ENCODE measurements around the gene ANKRD10. TPM values are rescaled to one million over a fixed set of nuclear protein-coding genes. Genes with fewer than 3 reads are reported as not detected.

The ANKRD10 gene
- total and polyA plus RNA-seq, 10 of the 15 experiments (the other 5 are each of a cell fraction or from before 2014, with no cell fraction given) = 47.1 to 199 (median 97.2) TPM

DNA sequence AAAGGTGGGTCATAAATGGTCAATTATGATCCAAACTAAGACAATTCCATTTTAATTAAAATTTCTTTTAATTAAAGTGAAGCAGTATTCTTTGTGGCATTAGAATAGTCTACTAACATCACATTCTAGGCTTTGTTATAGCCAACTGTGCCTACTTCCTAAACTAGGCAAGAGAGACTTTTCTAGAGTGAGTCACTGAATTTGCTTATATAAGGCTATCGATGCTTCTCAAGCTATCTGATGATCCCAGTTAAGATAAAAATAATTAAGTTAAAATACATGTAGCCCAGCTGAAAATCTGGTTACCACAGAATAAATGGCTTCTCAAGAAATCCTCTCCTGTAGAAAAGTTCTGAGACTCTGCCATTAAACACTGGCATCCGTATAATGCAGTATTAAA lies 12.5 kb downstream of the ANKRD10 start:
- POLR2A ChIA-PET = interaction anchor here (1.1 to 2.4 kb wide), 2 partner anchors 11 to 13 kb away, joined by 3 to 10 read pairs; partner anchors contain the start of gene ANKRD10
- CTCF ChIA-PET = no interaction called here
- WGBS (ENCODE audit: insufficient coverage, insufficient replicate concordance, low lambda C conversion rate, missing lambda C conversion rate) = 95% methylated on average over 2 of the region's 2 CpGs
- Histone ChIP-seq H3K9ac (ENCODE audit: control insufficient read depth, insufficient read depth, low read length) (no peak overlapping the region), H3K27ac (ENCODE audit: control insufficient read depth, insufficient read depth) (no peak overlapping the region), H2AFZ (ENCODE audit: control insufficient read depth, low read depth, low read length) (no peak overlapping the region), H3K79me2 (ENCODE audit: control insufficient read depth, insufficient read depth, low read length) (peaks cover 27% of the 10 kb centered on the region), H3K36me3 (ENCODE audit: control insufficient read depth in 2 of 2, insufficient read depth in 2 of 2, low read length in 1 of 2) (peaks cover 2 to 47% of the 10 kb centered on the region in 2 experiments), H3K27me3 (replicated peaks in 1 of 2; ENCODE audit: control insufficient read depth in 2 of 2, insufficient read depth in 2 of 2, low read length in 1 of 2) (no peaks in the 10 kb centered on the region), H3K9me3 (replicated peaks; ENCODE audit: control insufficient read depth, insufficient read depth, low read length) (no peaks in the 10 kb centered on the region), H4K20me1 (ENCODE audit: control insufficient read depth, insufficient read depth) (no peaks in the 10 kb centered on the region), H3K4me1 (ENCODE audit: control insufficient read depth, insufficient read depth, low read length) (no peaks in the 10 kb centered on the region), H3K4me2 (ENCODE audit: control insufficient read depth, insufficient read depth) (no peak overlapping the region), H3K4me3 (no peak overlapping the region)
- RAD21 ChIA-PET (ENCODE audit: unreplicated experiment) = no interaction called here
- ATAC-seq (no peak), DNase-seq (ENCODE audit: low read depth, low spot score) (no peak), FAIRE-seq (no peak)
- SMC1A ChIA-PET (ENCODE audit: uncharacterized antibody, unreplicated experiment) = interaction anchor here (1.2 to 4.9 kb wide), 2 partner anchors 11 to 20 kb away, joined by 4 to 28 read pairs; partner anchors contain the start of gene ANKRD10
- intact Hi-C loops (cut with micrococcal nuclease; ENCODE audit: unreplicated experiment) (no loop called here), in situ Hi-C loops (cut with MboI) (no loop called here)
- no TSS peak for BruUV-seq (replicated peaks)
- TF ChIP-seq CBX5 (IDR thresholded peaks at IDR 0.05; ENCODE audit: low read depth) = no peak
- no peak for TF ChIP-seq TARDBP (IDR thresholded peaks at IDR 0.05; ENCODE audit: borderline replicate concordance)
- no peak for TF ChIP-seq RAD51 (IDR thresholded peaks at IDR 0.05)
- no peak for TF ChIP-seq NFIC (IDR thresholded peaks at IDR 0.05; ENCODE audit: low read depth, low read length)
- TF ChIP-seq RFX5 (IDR thresholded peaks at IDR 0.05; ENCODE audit: low read depth, low read length) = no peak

DNA sequence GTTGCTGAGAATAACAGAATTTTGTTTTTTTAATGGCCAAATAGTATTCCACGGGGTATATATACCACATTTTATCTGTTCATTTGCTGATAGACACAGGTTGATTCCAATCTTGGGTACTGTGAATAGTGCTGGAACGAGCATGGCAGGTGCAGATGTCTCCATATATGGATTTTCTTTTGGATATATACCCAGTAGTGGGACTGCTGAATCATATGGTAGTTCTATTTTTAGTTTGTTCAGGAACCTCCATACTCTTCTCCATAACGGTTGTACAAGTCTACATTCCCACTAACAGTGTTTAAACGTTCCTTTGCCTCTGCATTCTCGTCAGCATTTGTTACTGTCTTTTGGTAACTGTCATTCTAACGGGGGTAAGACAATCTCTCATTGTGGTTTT lies 17.3 kb downstream of the ANKRD10 start:
- no peaks in the 10 kb centered on the region for H4K20me1 ChIP-seq (ENCODE audit: control insufficient read depth, insufficient read depth)
- ChIA-PET POLR2A (no interaction called here), SMC1A (ENCODE audit: uncharacterized antibody, unreplicated experiment) (interaction anchor here (1.0 kb wide), 2 partner anchors 10 to 12 kb away, joined by 3 read pairs; no protein-coding TSS in a partner anchor), RAD21 (ENCODE audit: unreplicated experiment) (no interaction called here), CTCF (no interaction called here)
- H3K27ac ChIP-seq (ENCODE audit: control insufficient read depth, insufficient read depth) = no peak overlapping the region
- FAIRE-seq (no peak), ATAC-seq (no peak), DNase-seq (ENCODE audit: low read depth, low spot score) (no peak)
- TSS peak; percentile 12 for BruUV-seq (replicated peaks)
- no peaks in the 10 kb centered on the region for H3K27me3 ChIP-seq (replicated peaks in 1 of 2; ENCODE audit: control insufficient read depth in 2 of 2, insufficient read depth in 2 of 2, low read length in 1 of 2)
- no peak overlapping the region for H2AFZ ChIP-seq (ENCODE audit: control insufficient read depth, low read depth, low read length)
- no peak overlapping the region for H3K4me3 ChIP-seq
- H3K9ac ChIP-seq (ENCODE audit: control insufficient read depth, insufficient read depth, low read length) = no peak overlapping the region
- no peak overlapping the region for H3K4me2 ChIP-seq (ENCODE audit: control insufficient read depth, insufficient read depth)
- H3K79me2 ChIP-seq (ENCODE audit: control insufficient read depth, insufficient read depth, low read length) = peaks cover under 1% of the 10 kb centered on the region; the same call in 1 of the 2 replicates
- H3K9me3 ChIP-seq (replicated peaks; ENCODE audit: control insufficient read depth, insufficient read depth, low read length) = no peaks in the 10 kb centered on the region
- WGBS (ENCODE audit: insufficient coverage, insufficient replicate concordance, low lambda C conversion rate, missing lambda C conversion rate) = 80% methylated on average over 6 of the region's 6 CpGs
- no peak for TF ChIP-seq MTA2 (IDR thresholded peaks at IDR 0.05; ENCODE audit: low read depth)
- TF ChIP-seq CHD4 (IDR thresholded peaks at IDR 0.05) = no peak
- no peak for TF ChIP-seq RFX5 (IDR thresholded peaks at IDR 0.05; ENCODE audit: low read depth, low read length)
- TF ChIP-seq, protein P1, sequence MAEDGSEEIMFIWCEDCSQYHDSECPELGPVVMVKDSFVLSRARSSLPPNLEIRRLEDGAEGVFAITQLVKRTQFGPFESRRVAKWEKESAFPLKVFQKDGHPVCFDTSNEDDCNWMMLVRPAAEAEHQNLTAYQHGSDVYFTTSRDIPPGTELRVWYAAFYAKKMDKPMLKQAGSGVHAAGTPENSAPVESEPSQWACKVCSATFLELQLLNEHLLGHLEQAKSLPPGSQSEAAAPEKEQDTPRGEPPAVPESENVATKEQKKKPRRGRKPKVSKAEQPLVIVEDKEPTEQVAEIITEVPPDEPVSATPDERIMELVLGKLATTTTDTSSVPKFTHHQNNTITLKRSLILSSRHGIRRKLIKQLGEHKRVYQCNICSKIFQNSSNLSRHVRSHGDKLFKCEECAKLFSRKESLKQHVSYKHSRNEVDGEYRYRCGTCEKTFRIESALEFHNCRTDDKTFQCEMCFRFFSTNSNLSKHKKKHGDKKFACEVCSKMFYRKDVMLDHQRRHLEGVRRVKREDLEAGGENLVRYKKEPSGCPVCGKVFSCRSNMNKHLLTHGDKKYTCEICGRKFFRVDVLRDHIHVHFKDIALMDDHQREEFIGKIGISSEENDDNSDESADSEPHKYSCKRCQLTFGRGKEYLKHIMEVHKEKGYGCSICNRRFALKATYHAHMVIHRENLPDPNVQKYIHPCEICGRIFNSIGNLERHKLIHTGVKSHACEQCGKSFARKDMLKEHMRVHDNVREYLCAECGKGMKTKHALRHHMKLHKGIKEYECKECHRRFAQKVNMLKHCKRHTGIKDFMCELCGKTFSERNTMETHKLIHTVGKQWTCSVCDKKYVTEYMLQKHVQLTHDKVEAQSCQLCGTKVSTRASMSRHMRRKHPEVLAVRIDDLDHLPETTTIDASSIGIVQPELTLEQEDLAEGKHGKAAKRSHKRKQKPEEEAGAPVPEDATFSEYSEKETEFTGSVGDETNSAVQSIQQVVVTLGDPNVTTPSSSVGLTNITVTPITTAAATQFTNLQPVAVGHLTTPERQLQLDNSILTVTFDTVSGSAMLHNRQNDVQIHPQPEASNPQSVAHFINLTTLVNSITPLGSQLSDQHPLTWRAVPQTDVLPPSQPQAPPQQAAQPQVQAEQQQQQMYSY (CRISPR knock-in tag; IDR thresholded peaks at IDR 0.05) = no peak
- no peak for TF ChIP-seq POLR2AphosphoS5 (IDR thresholded peaks at IDR 0.05; ENCODE audit: low read length)
- TF ChIP-seq, protein P2, sequence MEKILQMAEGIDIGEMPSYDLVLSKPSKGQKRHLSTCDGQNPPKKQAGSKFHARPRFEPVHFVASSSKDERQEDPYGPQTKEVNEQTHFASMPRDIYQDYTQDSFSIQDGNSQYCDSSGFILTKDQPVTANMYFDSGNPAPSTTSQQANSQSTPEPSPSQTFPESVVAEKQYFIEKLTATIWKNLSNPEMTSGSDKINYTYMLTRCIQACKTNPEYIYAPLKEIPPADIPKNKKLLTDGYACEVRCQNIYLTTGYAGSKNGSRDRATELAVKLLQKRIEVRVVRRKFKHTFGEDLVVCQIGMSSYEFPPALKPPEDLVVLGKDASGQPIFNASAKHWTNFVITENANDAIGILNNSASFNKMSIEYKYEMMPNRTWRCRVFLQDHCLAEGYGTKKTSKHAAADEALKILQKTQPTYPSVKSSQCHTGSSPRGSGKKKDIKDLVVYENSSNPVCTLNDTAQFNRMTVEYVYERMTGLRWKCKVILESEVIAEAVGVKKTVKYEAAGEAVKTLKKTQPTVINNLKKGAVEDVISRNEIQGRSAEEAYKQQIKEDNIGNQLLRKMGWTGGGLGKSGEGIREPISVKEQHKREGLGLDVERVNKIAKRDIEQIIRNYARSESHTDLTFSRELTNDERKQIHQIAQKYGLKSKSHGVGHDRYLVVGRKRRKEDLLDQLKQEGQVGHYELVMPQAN (conservative IDR thresholded peaks at IDR 0.05) = no peak
- TF ChIP-seq CHD2 (IDR thresholded peaks at IDR 0.05; ENCODE audit: borderline replicate concordance, low read depth, low read length) = no peak
- no peak for TF ChIP-seq POU2F2 (IDR thresholded peaks at IDR 0.05; ENCODE audit: borderline replicate concordance, low read depth, low read length)
- in situ Hi-C loops (cut with MboI) (no loop called here), intact Hi-C loops (cut with micrococcal nuclease; ENCODE audit: unreplicated experiment) (no loop called here)
- H3K36me3 ChIP-seq (ENCODE audit: control insufficient read depth in 2 of 2, insufficient read depth in 2 of 2, low read length in 1 of 2) = peaks cover 0 to 37% of the 10 kb centered on the region in 2 experiments
- H3K4me1 ChIP-seq (ENCODE audit: control insufficient read depth, insufficient read depth, low read length) = no peaks in the 10 kb centered on the region
